HepG2 (cell line): ENCODE results near the gene ATG13. TPM values are rescaled to one million over a fixed set of nuclear protein-coding genes. Genes with fewer than 3 reads are reported as not detected.

ENCODE experiments used
- ASH2L ChIP-seq: fragments of 300-600, 200-600 bp; sonication (generic); IDR thresholded peaks from 2 replicates; pipeline ENCODE4 v1.7.0; 2017; ENCODE audit warnings: low read depth, mild to moderate bottlenecking, moderate library complexity, mixed read lengths, low read length; ENCODE audit not compliant: insufficient read length
- BRCA1 ChIP-seq: sonication (generic); formaldehyde crosslinking; IDR thresholded peaks from 2 replicates; pipeline ENCODE4 v1.4.0; 2020; ENCODE audit warnings: missing genetic modification reagents
- CCAR2 ChIP-seq: fragments of 200-400 bp; formaldehyde crosslinking; optimal IDR thresholded peaks from 2 replicates; pipeline ENCODE3; 2018; ENCODE audit warnings: low read depth, mild to moderate bottlenecking, low read length, moderate library complexity
- CENPBD1 ChIP-seq: sonication (generic); formaldehyde crosslinking; IDR thresholded peaks from 2 replicates; pipeline ENCODE4 v1.8.0; 2022; ENCODE audit warnings: missing genetic modification reagents, low read depth, mild to moderate bottlenecking, borderline replicate concordance
- CHD2 ChIP-seq: IDR thresholded peaks from 2 replicates; pipeline ENCODE4 v1.6.1; 2011; ENCODE audit warnings: low read depth, low read length, improper control_type of control experiment
- CREB1 ChIP-seq, 2 experiments: fragments of 450-650 bp in 1 of 2; IDR thresholded peaks; 2 replicates each; pipeline ENCODE4 v1.6.1; 2016 to 2017; ENCODE audit warnings: control low read depth in 1 of 2, mild to moderate bottlenecking in 1 of 2, missing compliant biosample characterization in 1 of 2, missing genetic modification characterization in 1 of 2
- FOSL2 ChIP-seq: sonication (generic); formaldehyde crosslinking; IDR thresholded peaks from 2 replicates; pipeline ENCODE4 v1.4.0; 2020; ENCODE audit warnings: missing genetic modification reagents
- HNRNPUL1 ChIP-seq: fragments of 200-400 bp; formaldehyde crosslinking; IDR thresholded peaks from 2 replicates; pipeline ENCODE4 v1.6.1; 2017; ENCODE audit warnings: low read depth, mild to moderate bottlenecking, low read length, moderate library complexity
- IRF2 ChIP-seq: IDR thresholded peaks from 2 replicates; pipeline ENCODE4 v1.6.1; 2018; ENCODE audit warnings: missing genetic modification reagents, missing compliant biosample characterization
- KDM3A ChIP-seq: IDR thresholded peaks from 2 replicates; pipeline ENCODE4 v1.6.1; 2018; ENCODE audit warnings: low read depth, missing compliant biosample characterization
- MIER3 ChIP-seq: IDR thresholded peaks from 2 replicates; pipeline ENCODE4 v1.6.1; 2016; ENCODE audit warnings: missing compliant biosample characterization, borderline replicate concordance
- POLR2G ChIP-seq: fragments of 200-400 bp; formaldehyde crosslinking; IDR thresholded peaks from 2 replicates; pipeline ENCODE4 v1.6.1; 2018; ENCODE audit warnings: mild to moderate bottlenecking, low read depth, low read length, moderate library complexity
- SOX5 ChIP-seq: IDR thresholded peaks from 2 replicates; pipeline ENCODE4 v1.6.1; 2016; ENCODE audit warnings: borderline replicate concordance
- U2AF2 ChIP-seq: fragments of 200-400 bp; formaldehyde crosslinking; IDR thresholded peaks from 2 replicates; pipeline ENCODE4 v1.6.1; 2017; ENCODE audit warnings: low read depth, mild to moderate bottlenecking, low read length
- ZBTB3 ChIP-seq: sonication (generic); formaldehyde crosslinking; IDR thresholded peaks from 2 replicates; pipeline ENCODE4 v1.4.0; 2020; ENCODE audit warnings: low read depth, mild to moderate bottlenecking, moderate library complexity, missing genetic modification reagents, borderline replicate concordance
- ZBTB7B ChIP-seq: sonication (generic); formaldehyde crosslinking; IDR thresholded peaks from 2 replicates; pipeline ENCODE4 v1.4.0; 2020; ENCODE audit warnings: missing genetic modification reagents
- ZFP37 ChIP-seq: sonication (generic); formaldehyde crosslinking; IDR thresholded peaks from 2 replicates; pipeline ENCODE4 v1.4.0; 2020; ENCODE audit warnings: missing genetic modification reagents, borderline replicate concordance
- ZNF629 ChIP-seq: sonication (generic); formaldehyde crosslinking; conservative IDR thresholded peaks from 2 replicates; pipeline ENCODE4 v1.5.0; 2020; ENCODE audit warnings: missing genetic modification reagents
- ZNF766 ChIP-seq: sonication (generic); formaldehyde crosslinking; IDR thresholded peaks from 2 replicates; pipeline ENCODE4 v1.5.0; 2020; ENCODE audit warnings: missing genetic modification reagents, borderline replicate concordance
- ZNF788 ChIP-seq: sonication (generic); formaldehyde crosslinking; IDR thresholded peaks from 2 replicates; pipeline ENCODE4 v1.5.0; 2020; ENCODE audit warnings: mild to moderate bottlenecking, missing genetic modification reagents, borderline replicate concordance
- ZZZ3 ChIP-seq: sonication (generic); formaldehyde crosslinking; IDR thresholded peaks from 2 replicates; pipeline ENCODE4 v1.4.0; 2020; ENCODE audit warnings: missing genetic modification reagents, mild to moderate bottlenecking, borderline replicate concordance
- polyA plus RNA-seq, 8 experiments: library from polyadenylated mRNA; depleted of rRNA in 3 of 8; stranded (reverse) in 7 of 8; unstranded in 1 of 8; fragments of >200 nt; fragmentation: Illumina TruSeq in 4 of 8; extraction: Trizol in 4 of 8; gene quantifications; 2 replicates each; pipeline versions ENCODE4 v1.2.1 to v1.2.3, GENCODE V29; 2011 to 2016; ENCODE audit warnings: low read depth in 4 of 8, missing spikeins in 1 of 8, mixed read lengths in 1 of 8; ENCODE audit not compliant: insufficient read depth in 1 of 8
- total RNA-seq, 5 experiments: library from RNA; depleted of rRNA; stranded (reverse); fragments of >200 nt; fragmentation: Illumina TruSeq; extraction: Trizol; gene quantifications; 2 replicates each; pipeline ENCODE4 v1.2.3, GENCODE V29; 2016; ENCODE audit warnings: low read depth in 1 of 5
- TF ChIP-seq, protein P1 (sequence below), 2 experiments: sonication (generic) in 1 of 2; formaldehyde crosslinking in 1 of 2; IDR thresholded peaks; 2 replicates each; pipeline versions ENCODE4 v1.4.0 to v1.6.1; 2016 to 2020; ENCODE audit warnings: borderline replicate concordance in 1 of 2, low read depth in 1 of 2, mild to moderate bottlenecking in 1 of 2, missing genetic modification reagents in 1 of 2
- TF ChIP-seq, protein P2 (sequence below): sonication (generic); formaldehyde crosslinking; conservative IDR thresholded peaks from 2 replicates; pipeline ENCODE4 v1.8.1; 2023; ENCODE audit warnings: missing genetic modification reagents

ATG13 gene
- total and polyA plus RNA-seq, 2 of the 13 experiments (the other 11 are each of a cell fraction or from before 2014, with no cell fraction given): 55.0 to 77.3 TPM

GRCh38 chr11:46593550-46594373 lies 23.6 kb upstream of the ATG13 start, which contains the start of gene AMBRA1 (continued):
- TF ChIP-seq CREB1 (IDR thresholded peaks at IDR 0.05) (no peak), CREB1 (CRISPR knock-in tag; IDR thresholded peaks at IDR 0.05) (peak; percentile 81), CCAR2 (peak; percentile 89), ZBTB3 (CRISPR knock-in tag) (no peak), ZZZ3 (CRISPR knock-in tag) (peak; percentile 75; the same call in 1 of the 2 replicates), FOSL2 (CRISPR knock-in tag) (peak; percentile 69), BRCA1 (CRISPR knock-in tag) (0 out of 2 replicates have a peak, but pooled peaks have one; percentile 59), SOX5 (CRISPR knock-in tag) (peak; percentile 42; the same call in 1 of the 2 replicates), KDM3A (CRISPR knock-in tag) (peak; percentile 88; the same call in 1 of the 2 replicates), POLR2G (peak; percentile 84), CENPBD1 (CRISPR knock-in tag) (0 out of 2 replicates have a peak, but pooled peaks have one; percentile 29), ASH2L (peak; percentile 89), ZBTB7B (peak; percentile 46; the same call in 1 of the 2 replicates), ZNF788 (CRISPR knock-in tag) (peak; percentile 67; the same call in 1 of the 2 replicates), ZNF766 (CRISPR knock-in tag) (no peak), ZFP37 (CRISPR knock-in tag) (peak; percentile 86; the same call in 1 of the 2 replicates), HNRNPUL1 (no peak), U2AF2 (no peak), MIER3 (peak; percentile 84; the same call in 1 of the 2 replicates), ZNF629 (CRISPR knock-in tag) (no peak), CHD2 (no peak), IRF2 (CRISPR knock-in tag) (peak; percentile 93)
- TF ChIP-seq, protein P1, sequence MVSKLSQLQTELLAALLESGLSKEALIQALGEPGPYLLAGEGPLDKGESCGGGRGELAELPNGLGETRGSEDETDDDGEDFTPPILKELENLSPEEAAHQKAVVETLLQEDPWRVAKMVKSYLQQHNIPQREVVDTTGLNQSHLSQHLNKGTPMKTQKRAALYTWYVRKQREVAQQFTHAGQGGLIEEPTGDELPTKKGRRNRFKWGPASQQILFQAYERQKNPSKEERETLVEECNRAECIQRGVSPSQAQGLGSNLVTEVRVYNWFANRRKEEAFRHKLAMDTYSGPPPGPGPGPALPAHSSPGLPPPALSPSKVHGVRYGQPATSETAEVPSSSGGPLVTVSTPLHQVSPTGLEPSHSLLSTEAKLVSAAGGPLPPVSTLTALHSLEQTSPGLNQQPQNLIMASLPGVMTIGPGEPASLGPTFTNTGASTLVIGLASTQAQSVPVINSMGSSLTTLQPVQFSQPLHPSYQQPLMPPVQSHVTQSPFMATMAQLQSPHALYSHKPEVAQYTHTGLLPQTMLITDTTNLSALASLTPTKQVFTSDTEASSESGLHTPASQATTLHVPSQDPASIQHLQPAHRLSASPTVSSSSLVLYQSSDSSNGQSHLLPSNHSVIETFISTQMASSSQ (IDR thresholded peaks at IDR 0.05; ENCODE audit: low read depth): 0 out of 2 replicates have a peak, but pooled peaks have one; percentile 24
- TF ChIP-seq, protein P1 (CRISPR knock-in tag; IDR thresholded peaks at IDR 0.05; ENCODE audit: borderline replicate concordance): 0 out of 2 replicates have a peak, but pooled peaks have one; percentile 63
- TF ChIP-seq, protein P2, sequence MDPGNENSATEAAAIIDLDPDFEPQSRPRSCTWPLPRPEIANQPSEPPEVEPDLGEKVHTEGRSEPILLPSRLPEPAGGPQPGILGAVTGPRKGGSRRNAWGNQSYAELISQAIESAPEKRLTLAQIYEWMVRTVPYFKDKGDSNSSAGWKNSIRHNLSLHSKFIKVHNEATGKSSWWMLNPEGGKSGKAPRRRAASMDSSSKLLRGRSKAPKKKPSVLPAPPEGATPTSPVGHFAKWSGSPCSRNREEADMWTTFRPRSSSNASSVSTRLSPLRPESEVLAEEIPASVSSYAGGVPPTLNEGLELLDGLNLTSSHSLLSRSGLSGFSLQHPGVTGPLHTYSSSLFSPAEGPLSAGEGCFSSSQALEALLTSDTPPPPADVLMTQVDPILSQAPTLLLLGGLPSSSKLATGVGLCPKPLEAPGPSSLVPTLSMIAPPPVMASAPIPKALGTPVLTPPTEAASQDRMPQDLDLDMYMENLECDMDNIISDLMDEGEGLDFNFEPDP: no peak
